Measurements from ENCODE around the gene KLK15.

GRCh38 chr19:50796128-50796633 lies 37.2 kb downstream of the KLK15 start:
- no peak for TF ChIP-seq POLR2A (IDR thresholded peaks at IDR 0.05)
- TF ChIP-seq CTCF (IDR thresholded peaks at IDR 0.05) = no peak
